HepG2 (cell line): ENCODE measurements around the gene TNXB. TPM values are rescaled to one million over a fixed set of nuclear protein-coding genes. Genes with fewer than 3 reads are reported as not detected.

ENCODE experiments used
- BCL6 ChIP-seq: IDR thresholded peaks from 2 replicates; pipeline ENCODE4 v1.6.1; 2016; ENCODE audit warnings: missing genetic modification reagents, missing compliant biosample characterization
- CENPT ChIP-seq: sonication (generic); formaldehyde crosslinking; IDR thresholded peaks from 2 replicates; pipeline ENCODE4 v1.8.0; 2022; ENCODE audit warnings: low read depth, mild to moderate bottlenecking, moderate library complexity, missing genetic modification reagents
- DMAP1 ChIP-seq: IDR thresholded peaks from 2 replicates; pipeline ENCODE4 v1.6.1; 2016
- EHMT2 ChIP-seq: fragments of 200-600 bp; sonication (generic); IDR thresholded peaks from 2 replicates; pipeline ENCODE4 v1.7.0; 2017; ENCODE audit warnings: antibody characterized with exemption, low read depth, low read length, borderline replicate concordance
- SRSF9 ChIP-seq: fragments of 200-400 bp; formaldehyde crosslinking; IDR thresholded peaks from 2 replicates; pipeline ENCODE4 v1.6.1; 2018; ENCODE audit warnings: borderline replicate concordance, mild to moderate bottlenecking, low read depth, low read length; ENCODE audit not compliant: insufficient read depth, poor library complexity, severe bottlenecking
- ZNF574 ChIP-seq: sonication (generic); formaldehyde crosslinking; IDR thresholded peaks from 2 replicates; pipeline ENCODE4 v1.4.0; 2020; ENCODE audit warnings: missing genetic modification reagents
- ZNF629 ChIP-seq: sonication (generic); formaldehyde crosslinking; conservative IDR thresholded peaks from 2 replicates; pipeline ENCODE4 v1.5.0; 2020; ENCODE audit warnings: missing genetic modification reagents
- ZNF800 ChIP-seq: sonication (generic); formaldehyde crosslinking; IDR thresholded peaks from 2 replicates; pipeline ENCODE4 v1.4.0; 2020; ENCODE audit warnings: missing genetic modification reagents
- ZNF839 ChIP-seq: sonication (generic); formaldehyde crosslinking; IDR thresholded peaks from 2 replicates; pipeline ENCODE4 v1.4.0; 2020; ENCODE audit warnings: missing genetic modification reagents, mild to moderate bottlenecking, borderline replicate concordance
- polyA plus RNA-seq, 8 experiments: library from polyadenylated mRNA; depleted of rRNA in 3 of 8; stranded (reverse) in 7 of 8; unstranded in 1 of 8; fragments of >200 nt; fragmentation: Illumina TruSeq in 4 of 8; extraction: Trizol in 4 of 8; gene quantifications; 2 replicates each; pipeline versions ENCODE4 v1.2.1 to v1.2.3, GENCODE V29; 2011 to 2016; ENCODE audit warnings: low read depth in 4 of 8, missing spikeins in 1 of 8, mixed read lengths in 1 of 8; ENCODE audit not compliant: insufficient read depth in 1 of 8
- total RNA-seq, 5 experiments: library from RNA; depleted of rRNA; stranded (reverse); fragments of >200 nt; fragmentation: Illumina TruSeq; extraction: Trizol; gene quantifications; 2 replicates each; pipeline ENCODE4 v1.2.3, GENCODE V29; 2016; ENCODE audit warnings: low read depth in 1 of 5
- TF ChIP-seq, protein P1 (sequence below): sonication (generic); formaldehyde crosslinking; IDR thresholded peaks from 2 replicates; pipeline ENCODE4 v1.4.0; 2020; ENCODE audit warnings: missing genetic modification reagents, borderline replicate concordance
- TF ChIP-seq, protein P2 (sequence below): sonication (generic); formaldehyde crosslinking; IDR thresholded peaks from 2 replicates; pipeline ENCODE4 v1.4.0; 2020; ENCODE audit warnings: low read depth, mild to moderate bottlenecking, missing genetic modification reagents
- TF ChIP-seq, protein P3 (sequence below): sonication (generic); formaldehyde crosslinking; IDR thresholded peaks from 2 replicates; pipeline ENCODE4 v1.4.0; 2020; ENCODE audit warnings: missing genetic modification reagents, borderline replicate concordance

Gene TNXB
- total and polyA plus RNA-seq, 2 of the 13 experiments (the other 11 are each of a cell fraction or from before 2014, with no cell fraction given), result 1.6 to 2.7 TPM

- TF ChIP-seq ZNF574, result peak; percentile 52; the same call in 1 of the 2 replicates
- peak; percentile 92 for TF ChIP-seq ZNF800
- TF ChIP-seq DMAP1 (CRISPR knock-in tag), result peak; percentile 87; the same call in 1 of the 2 replicates
- TF ChIP-seq, protein P1, sequence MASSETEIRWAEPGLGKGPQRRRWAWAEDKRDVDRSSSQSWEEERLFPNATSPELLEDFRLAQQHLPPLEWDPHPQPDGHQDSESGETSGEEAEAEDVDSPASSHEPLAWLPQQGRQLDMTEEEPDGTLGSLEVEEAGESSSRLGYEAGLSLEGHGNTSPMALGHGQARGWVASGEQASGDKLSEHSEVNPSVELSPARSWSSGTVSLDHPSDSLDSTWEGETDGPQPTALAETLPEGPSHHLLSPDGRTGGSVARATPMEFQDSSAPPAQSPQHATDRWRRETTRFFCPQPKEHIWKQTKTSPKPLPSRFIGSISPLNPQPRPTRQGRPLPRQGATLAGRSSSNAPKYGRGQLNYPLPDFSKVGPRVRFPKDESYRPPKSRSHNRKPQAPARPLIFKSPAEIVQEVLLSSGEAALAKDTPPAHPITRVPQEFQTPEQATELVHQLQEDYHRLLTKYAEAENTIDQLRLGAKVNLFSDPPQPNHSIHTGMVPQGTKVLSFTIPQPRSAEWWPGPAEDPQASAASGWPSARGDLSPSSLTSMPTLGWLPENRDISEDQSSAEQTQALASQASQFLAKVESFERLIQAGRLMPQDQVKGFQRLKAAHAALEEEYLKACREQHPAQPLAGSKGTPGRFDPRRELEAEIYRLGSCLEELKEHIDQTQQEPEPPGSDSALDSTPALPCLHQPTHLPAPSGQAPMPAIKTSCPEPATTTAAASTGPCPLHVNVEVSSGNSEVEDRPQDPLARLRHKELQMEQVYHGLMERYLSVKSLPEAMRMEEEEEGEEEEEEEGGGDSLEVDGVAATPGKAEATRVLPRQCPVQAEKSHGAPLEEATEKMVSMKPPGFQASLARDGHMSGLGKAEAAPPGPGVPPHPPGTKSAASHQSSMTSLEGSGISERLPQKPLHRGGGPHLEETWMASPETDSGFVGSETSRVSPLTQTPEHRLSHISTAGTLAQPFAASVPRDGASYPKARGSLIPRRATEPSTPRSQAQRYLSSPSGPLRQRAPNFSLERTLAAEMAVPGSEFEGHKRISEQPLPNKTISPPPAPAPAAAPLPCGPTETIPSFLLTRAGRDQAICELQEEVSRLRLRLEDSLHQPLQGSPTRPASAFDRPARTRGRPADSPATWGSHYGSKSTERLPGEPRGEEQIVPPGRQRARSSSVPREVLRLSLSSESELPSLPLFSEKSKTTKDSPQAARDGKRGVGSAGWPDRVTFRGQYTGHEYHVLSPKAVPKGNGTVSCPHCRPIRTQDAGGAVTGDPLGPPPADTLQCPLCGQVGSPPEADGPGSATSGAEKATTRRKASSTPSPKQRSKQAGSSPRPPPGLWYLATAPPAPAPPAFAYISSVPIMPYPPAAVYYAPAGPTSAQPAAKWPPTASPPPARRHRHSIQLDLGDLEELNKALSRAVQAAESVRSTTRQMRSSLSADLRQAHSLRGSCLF (CRISPR knock-in tag), result peak; percentile 24; the same call in 1 of the 2 replicates
- peak; percentile 16; the same call in 1 of the 2 replicates for TF ChIP-seq CENPT (CRISPR knock-in tag)
- no peak for TF ChIP-seq SRSF9
- no peak for TF ChIP-seq ZNF629 (CRISPR knock-in tag)
- no peak for TF ChIP-seq EHMT2
- TF ChIP-seq, protein P2, sequence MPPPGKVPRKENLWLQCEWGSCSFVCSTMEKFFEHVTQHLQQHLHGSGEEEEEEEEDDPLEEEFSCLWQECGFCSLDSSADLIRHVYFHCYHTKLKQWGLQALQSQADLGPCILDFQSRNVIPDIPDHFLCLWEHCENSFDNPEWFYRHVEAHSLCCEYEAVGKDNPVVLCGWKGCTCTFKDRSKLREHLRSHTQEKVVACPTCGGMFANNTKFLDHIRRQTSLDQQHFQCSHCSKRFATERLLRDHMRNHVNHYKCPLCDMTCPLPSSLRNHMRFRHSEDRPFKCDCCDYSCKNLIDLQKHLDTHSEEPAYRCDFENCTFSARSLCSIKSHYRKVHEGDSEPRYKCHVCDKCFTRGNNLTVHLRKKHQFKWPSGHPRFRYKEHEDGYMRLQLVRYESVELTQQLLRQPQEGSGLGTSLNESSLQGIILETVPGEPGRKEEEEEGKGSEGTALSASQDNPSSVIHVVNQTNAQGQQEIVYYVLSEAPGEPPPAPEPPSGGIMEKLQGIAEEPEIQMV (CRISPR knock-in tag), result peak; percentile 59
- TF ChIP-seq, protein P3, sequence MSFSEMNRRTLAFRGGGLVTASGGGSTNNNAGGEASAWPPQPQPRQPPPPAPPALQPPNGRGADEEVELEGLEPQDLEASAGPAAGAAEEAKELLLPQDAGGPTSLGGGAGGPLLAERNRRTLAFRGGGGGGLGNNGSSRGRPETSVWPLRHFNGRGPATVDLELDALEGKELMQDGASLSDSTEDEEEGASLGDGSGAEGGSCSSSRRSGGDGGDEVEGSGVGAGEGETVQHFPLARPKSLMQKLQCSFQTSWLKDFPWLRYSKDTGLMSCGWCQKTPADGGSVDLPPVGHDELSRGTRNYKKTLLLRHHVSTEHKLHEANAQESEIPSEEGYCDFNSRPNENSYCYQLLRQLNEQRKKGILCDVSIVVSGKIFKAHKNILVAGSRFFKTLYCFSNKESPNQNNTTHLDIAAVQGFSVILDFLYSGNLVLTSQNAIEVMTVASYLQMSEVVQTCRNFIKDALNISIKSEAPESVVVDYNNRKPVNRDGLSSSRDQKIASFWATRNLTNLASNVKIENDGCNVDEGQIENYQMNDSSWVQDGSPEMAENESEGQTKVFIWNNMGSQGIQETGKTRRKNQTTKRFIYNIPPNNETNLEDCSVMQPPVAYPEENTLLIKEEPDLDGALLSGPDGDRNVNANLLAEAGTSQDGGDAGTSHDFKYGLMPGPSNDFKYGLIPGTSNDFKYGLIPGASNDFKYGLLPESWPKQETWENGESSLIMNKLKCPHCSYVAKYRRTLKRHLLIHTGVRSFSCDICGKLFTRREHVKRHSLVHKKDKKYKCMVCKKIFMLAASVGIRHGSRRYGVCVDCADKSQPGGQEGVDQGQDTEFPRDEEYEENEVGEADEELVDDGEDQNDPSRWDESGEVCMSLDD (CRISPR knock-in tag), result 0 out of 2 replicates have a peak, but pooled peaks have one; percentile 53
- no peak for TF ChIP-seq ZNF839 (CRISPR knock-in tag)
- TF ChIP-seq BCL6 (CRISPR knock-in tag), result no peak
These were observed 44.7 kb upstream of the TNXB start, which contains the start of gene PPT2 (continued) for GRCh38 chr6:32153564-32154513.
